Central memory CD8-positive, alpha-beta T cell (primary cell): ENCODE measurements around the gene ALCAM.

ENCODE experiments used
- ATAC-seq: fragments of 150-1000 bp; cut with Tn5 transposase; replicated peaks from 2 replicates; pipeline ENCODE4 v1.10.0; 2022; ENCODE audit warnings: mild to moderate bottlenecking, moderate FRiP score, moderate number of reproducible peaks; ENCODE audit not compliant: poor library complexity, severe bottlenecking; ENCODE audit errors: extremely low read depth
- DNase-seq, 2 donors: peaks; one replicate each; pipeline ENCODE4 v3.0.0; 2021; ENCODE audit warnings: low spot score in 2 of 2
- H3K27ac Mint-ChIP-seq: one replicate; pipeline ENCODE4 v1.8.0; 2022; ENCODE audit warnings: low read depth, mild to moderate bottlenecking, moderate library complexity, mixed read lengths
- H3K27me3 Mint-ChIP-seq: one replicate; pipeline ENCODE4 v1.8.0; 2022; ENCODE audit warnings: mixed read lengths
- H3K36me3 Mint-ChIP-seq: one replicate; pipeline ENCODE4 v1.8.0; 2022; ENCODE audit warnings: mild to moderate bottlenecking, moderate library complexity, mixed read lengths; ENCODE audit not compliant: insufficient read depth
- H3K4me1 Mint-ChIP-seq: one replicate; pipeline ENCODE4 v1.8.0; 2022; ENCODE audit warnings: mixed read lengths
- H3K4me3 Mint-ChIP-seq: one replicate; pipeline ENCODE4 v1.8.0; 2022; ENCODE audit warnings: mild to moderate bottlenecking, moderate library complexity, mixed read lengths
- H3K9me3 Mint-ChIP-seq: one replicate; pipeline ENCODE4 v1.8.0; 2022; ENCODE audit warnings: mixed read lengths

Gene ALCAM

GRCh38 chr3:105366326-105367062 is at the start of gene ALCAM:
ALCAM (plus strand) TSS chr3:105366909.
- Mint-ChIP-seq H3K4me3 (peak within 1 kb of the TSS; percentile 99), H3K36me3 (peaks cover 22% of the 10 kb centered on the region), H3K27ac (peak within 1 kb of the TSS; percentile 99), H3K27me3 (no peaks in the 10 kb centered on the region), H3K9me3 (no peaks in the 10 kb centered on the region), H3K4me1 (peaks cover 43% of the 10 kb centered on the region)
- peak; percentile 54 for ATAC-seq
- peak; percentile 52 to 63 for DNase-seq

- DNase-seq (no peak), ATAC-seq (no peak)
- Mint-ChIP-seq H3K4me3 (no peak overlapping the region), H3K9me3 (no peaks in the 10 kb centered on the region), H3K36me3 (peaks cover 2% of the 10 kb centered on the region), H3K4me1 (no peaks in the 10 kb centered on the region), H3K27ac (no peak overlapping the region), H3K27me3 (no peaks in the 10 kb centered on the region)
These were observed 48.9 kb upstream of the ALCAM start for GRCh38 chr3:105317841-105318240.

GRCh38 chr3:105322570-105323273 is 44.0 kb upstream of the ALCAM start:
- Mint-ChIP-seq H3K4me1 (no peaks in the 10 kb centered on the region), H3K4me3 (no peak overlapping the region), H3K36me3 (no peaks in the 10 kb centered on the region), H3K9me3 (no peaks in the 10 kb centered on the region), H3K27me3 (no peaks in the 10 kb centered on the region), H3K27ac (no peak overlapping the region)
- DNase-seq = no peak
- ATAC-seq = no peak

- Mint-ChIP-seq H3K4me3 (no peak overlapping the region), H3K4me1 (no peaks in the 10 kb centered on the region), H3K27ac (no peak overlapping the region), H3K27me3 (no peaks in the 10 kb centered on the region), H3K9me3 (no peaks in the 10 kb centered on the region), H3K36me3 (no peaks in the 10 kb centered on the region)
- ATAC-seq (no peak), DNase-seq (no peak)
These were observed 43.5 kb upstream of the ALCAM start for GRCh38 chr3:105323274-105323599.

- no peak for DNase-seq
- H3K27ac Mint-ChIP-seq = no peak overlapping the region
- peaks cover 3% of the 10 kb centered on the region for H3K36me3 Mint-ChIP-seq
- no peak for ATAC-seq
- H3K4me3 Mint-ChIP-seq = no peak overlapping the region
- no peaks in the 10 kb centered on the region for H3K4me1 Mint-ChIP-seq
- no peaks in the 10 kb centered on the region for H3K27me3 Mint-ChIP-seq
- H3K9me3 Mint-ChIP-seq = no peaks in the 10 kb centered on the region
These were observed 41.8 kb upstream of the ALCAM start for GRCh38 chr3:105324951-105325350.

GRCh38 chr3:105327662-105328337 is 38.9 kb upstream of the ALCAM start:
- Mint-ChIP-seq H3K4me3 (no peak overlapping the region), H3K4me1 (no peaks in the 10 kb centered on the region), H3K9me3 (no peaks in the 10 kb centered on the region), H3K27me3 (no peaks in the 10 kb centered on the region), H3K36me3 (peaks cover 3% of the 10 kb centered on the region), H3K27ac (no peak overlapping the region)
- DNase-seq (no peak), ATAC-seq (no peak)

GRCh38 chr3:105328338-105328730 is 38.4 kb upstream of the ALCAM start:
- Mint-ChIP-seq H3K36me3 (peaks cover 3% of the 10 kb centered on the region), H3K9me3 (no peaks in the 10 kb centered on the region), H3K4me1 (no peaks in the 10 kb centered on the region), H3K27ac (no peak overlapping the region), H3K4me3 (no peak overlapping the region), H3K27me3 (no peaks in the 10 kb centered on the region)
- ATAC-seq (no peak), DNase-seq (no peak)

GRCh38 chr3:105332961-105333360 is 33.7 kb upstream of the ALCAM start:
- no peaks in the 10 kb centered on the region for H3K27me3 Mint-ChIP-seq
- no peak overlapping the region for H3K27ac Mint-ChIP-seq
- H3K36me3 Mint-ChIP-seq = peaks cover 3% of the 10 kb centered on the region
- no peak overlapping the region for H3K4me3 Mint-ChIP-seq
- ATAC-seq (no peak), DNase-seq (no peak)
- no peaks in the 10 kb centered on the region for H3K9me3 Mint-ChIP-seq
- H3K4me1 Mint-ChIP-seq = no peaks in the 10 kb centered on the region

GRCh38 chr3:105334138-105334882 is 32.4 kb upstream of the ALCAM start:
- no peak overlapping the region for H3K4me3 Mint-ChIP-seq
- peaks cover 1% of the 10 kb centered on the region for H3K36me3 Mint-ChIP-seq
- no peak for ATAC-seq
- no peak overlapping the region for H3K27ac Mint-ChIP-seq
- no peak for DNase-seq
- H3K27me3 Mint-ChIP-seq = no peaks in the 10 kb centered on the region
- no peaks in the 10 kb centered on the region for H3K9me3 Mint-ChIP-seq
- H3K4me1 Mint-ChIP-seq = no peaks in the 10 kb centered on the region

- no peaks in the 10 kb centered on the region for H3K27me3 Mint-ChIP-seq
- no peaks in the 10 kb centered on the region for H3K9me3 Mint-ChIP-seq
- no peak overlapping the region for H3K27ac Mint-ChIP-seq
- ATAC-seq (no peak), DNase-seq (no peak)
- H3K36me3 Mint-ChIP-seq = no peaks in the 10 kb centered on the region
- no peaks in the 10 kb centered on the region for H3K4me1 Mint-ChIP-seq
- no peak overlapping the region for H3K4me3 Mint-ChIP-seq
These were observed 26.8 kb upstream of the ALCAM start for GRCh38 chr3:105339946-105340345.

GRCh38 chr3:105343991-105344390 is 22.7 kb upstream of the ALCAM start:
- Mint-ChIP-seq H3K9me3 (no peaks in the 10 kb centered on the region), H3K4me3 (no peak overlapping the region), H3K27me3 (no peaks in the 10 kb centered on the region), H3K4me1 (no peaks in the 10 kb centered on the region), H3K27ac (no peak overlapping the region), H3K36me3 (no peaks in the 10 kb centered on the region)
- ATAC-seq (no peak), DNase-seq (no peak)

GRCh38 chr3:105345156-105345555 is 21.6 kb upstream of the ALCAM start:
- ATAC-seq (no peak), DNase-seq (no peak)
- no peaks in the 10 kb centered on the region for H3K9me3 Mint-ChIP-seq
- no peak overlapping the region for H3K4me3 Mint-ChIP-seq
- H3K36me3 Mint-ChIP-seq = no peaks in the 10 kb centered on the region
- H3K4me1 Mint-ChIP-seq = no peaks in the 10 kb centered on the region
- no peak overlapping the region for H3K27ac Mint-ChIP-seq
- no peaks in the 10 kb centered on the region for H3K27me3 Mint-ChIP-seq
